Measurements from ENCODE around the gene ACSF3.

ACSF3 gene

GRCh38 chr16:89096768-89097391, 3.2 kb downstream of the ACSF3 start:
- peak; percentile 83 for DNase-seq

GRCh38 chr16:89097392-89097772, 3.7 kb downstream of the ACSF3 start:
- no peak for DNase-seq

DNA sequence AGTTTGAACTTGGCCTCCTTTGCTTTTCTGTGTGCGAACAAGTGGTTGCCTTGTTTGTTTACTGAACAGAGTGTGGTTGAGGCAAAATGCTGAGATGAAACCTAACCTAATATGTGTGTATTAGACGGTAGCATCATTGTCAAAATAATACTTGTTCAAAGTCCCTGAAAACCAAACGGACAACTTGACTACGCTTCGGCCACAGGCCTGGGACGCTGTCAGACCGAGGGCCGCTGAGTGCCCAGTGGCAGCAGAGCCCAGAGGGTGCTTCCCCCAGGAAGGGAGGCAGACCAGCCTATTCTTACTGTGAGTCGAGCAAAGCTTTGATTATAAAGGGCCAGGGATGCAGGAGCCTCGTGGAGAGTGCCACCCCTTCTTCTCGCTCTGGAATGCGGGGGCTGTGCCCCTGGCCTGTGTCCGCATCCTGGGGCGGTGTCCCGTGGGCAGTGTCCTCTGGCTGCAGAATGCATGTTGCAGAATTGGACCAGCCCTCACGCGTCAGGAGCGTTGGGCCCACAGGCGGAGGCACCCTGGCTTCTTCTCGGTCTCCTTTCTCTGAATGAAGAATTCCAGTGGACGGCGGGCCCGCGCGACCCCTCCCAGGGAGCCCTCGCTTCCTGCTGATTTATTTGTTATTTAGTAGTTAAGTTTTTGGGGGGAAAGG, 5.2 kb downstream of the ACSF3 start:
- no peak for DNase-seq

- no peak for DNase-seq
These were observed 6.3 kb downstream of the ACSF3 start for GRCh38 chr16:89099905-89100304.

DNA sequence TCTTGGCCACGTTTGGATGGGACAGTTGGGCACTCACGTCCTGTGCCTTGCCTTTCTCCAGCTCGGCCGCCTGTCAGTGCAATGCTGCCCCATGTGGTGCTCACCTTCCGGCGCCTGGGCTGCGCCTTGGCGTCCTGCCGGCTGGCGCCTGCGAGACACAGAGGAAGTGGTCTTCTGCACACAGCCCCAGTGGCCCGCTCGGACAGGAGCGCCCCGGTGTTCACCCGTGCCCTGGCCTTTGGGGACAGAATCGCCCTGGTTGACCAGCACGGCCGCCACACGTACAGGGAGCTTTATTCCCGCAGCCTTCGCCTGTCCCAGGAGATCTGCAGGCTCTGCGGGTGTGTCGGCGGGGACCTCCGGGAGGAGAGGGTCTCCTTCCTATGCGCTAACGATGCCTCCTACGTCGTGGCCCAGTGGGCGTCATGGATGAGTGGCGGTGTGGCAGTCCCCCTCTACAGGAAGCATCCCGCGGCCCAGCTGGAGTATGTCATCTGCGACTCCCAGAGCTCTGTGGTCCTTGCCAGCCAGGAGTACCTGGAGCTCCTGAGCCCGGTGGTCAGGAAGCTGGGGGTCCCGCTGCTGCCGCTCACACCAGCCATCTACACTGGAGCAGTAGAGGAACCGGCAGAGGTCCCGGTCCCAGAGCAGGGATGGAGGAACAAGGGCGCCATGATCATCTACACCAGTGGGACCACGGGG, 7.1 kb downstream of the ACSF3 start:
- DNase-seq = no peak

GRCh38 chr16:89101303-89102040, 7.8 kb downstream of the ACSF3 start:
- DNase-seq = no peak

- DNase-seq = no peak
These were observed 8.4 kb downstream of the ACSF3 start for GRCh38 chr16:89102041-89102471.

- DNase-seq = no peak
These were observed 8.9 kb downstream of the ACSF3 start for GRCh38 chr16:89102481-89103073.

DNA sequence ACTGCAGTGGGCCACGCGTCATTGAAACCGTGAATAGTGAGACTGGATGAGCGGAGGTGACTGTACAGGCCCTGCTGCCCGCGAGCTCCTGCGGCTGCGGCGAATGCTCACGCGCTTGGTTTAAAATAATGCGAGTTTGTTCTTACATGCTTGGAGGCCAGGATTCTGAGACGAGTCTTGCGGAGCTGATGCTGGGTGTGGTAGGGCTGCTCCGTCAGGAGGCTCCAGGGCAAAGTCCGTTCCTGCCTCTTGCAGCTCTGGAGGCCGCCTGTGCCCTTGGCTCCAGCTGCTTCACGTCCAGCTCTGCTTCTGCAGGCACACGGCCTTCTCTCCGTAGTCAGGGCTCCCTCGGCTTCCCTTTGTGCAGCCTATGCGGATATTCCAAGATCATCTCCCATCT, 9.5 kb downstream of the ACSF3 start:
- no peak for DNase-seq

GRCh38 chr16:89103781-89104180, 10.1 kb downstream of the ACSF3 start:
- DNase-seq = no peak

GRCh38 chr16:89104303-89104702, 10.7 kb downstream of the ACSF3 start:
- no peak for DNase-seq

- DNase-seq = no peak
These were observed 11.4 kb downstream of the ACSF3 start for GRCh38 chr16:89104930-89105571.

DNA sequence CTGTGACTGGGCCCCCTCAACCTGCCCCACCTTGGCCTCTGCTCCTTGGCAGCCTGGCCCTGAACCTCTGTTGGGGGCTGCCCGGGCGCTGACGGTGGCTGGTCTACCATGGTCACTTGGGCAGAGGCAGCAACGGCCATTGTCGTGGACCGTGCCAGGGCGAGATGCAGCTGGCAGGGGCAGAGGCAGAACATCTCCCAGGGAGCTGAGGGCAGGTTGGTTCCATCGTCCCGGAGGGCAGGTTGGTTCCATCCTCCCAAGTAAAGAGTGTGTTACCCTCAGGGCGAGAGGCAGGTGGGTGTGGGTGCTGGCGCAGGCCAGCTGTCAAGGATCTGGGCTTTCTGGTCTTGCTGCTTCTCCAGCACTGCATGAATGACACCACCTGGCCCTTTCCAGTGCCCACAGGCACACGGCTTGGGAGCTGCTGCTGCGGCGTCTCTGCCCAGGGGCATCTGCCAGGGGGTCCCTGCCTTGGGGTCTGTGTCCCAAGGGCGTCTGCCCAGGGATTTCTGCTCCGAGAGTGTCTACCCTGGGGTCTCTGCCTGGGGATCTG, 12.0 kb downstream of the ACSF3 start:
- no peak for DNase-seq

DNA sequence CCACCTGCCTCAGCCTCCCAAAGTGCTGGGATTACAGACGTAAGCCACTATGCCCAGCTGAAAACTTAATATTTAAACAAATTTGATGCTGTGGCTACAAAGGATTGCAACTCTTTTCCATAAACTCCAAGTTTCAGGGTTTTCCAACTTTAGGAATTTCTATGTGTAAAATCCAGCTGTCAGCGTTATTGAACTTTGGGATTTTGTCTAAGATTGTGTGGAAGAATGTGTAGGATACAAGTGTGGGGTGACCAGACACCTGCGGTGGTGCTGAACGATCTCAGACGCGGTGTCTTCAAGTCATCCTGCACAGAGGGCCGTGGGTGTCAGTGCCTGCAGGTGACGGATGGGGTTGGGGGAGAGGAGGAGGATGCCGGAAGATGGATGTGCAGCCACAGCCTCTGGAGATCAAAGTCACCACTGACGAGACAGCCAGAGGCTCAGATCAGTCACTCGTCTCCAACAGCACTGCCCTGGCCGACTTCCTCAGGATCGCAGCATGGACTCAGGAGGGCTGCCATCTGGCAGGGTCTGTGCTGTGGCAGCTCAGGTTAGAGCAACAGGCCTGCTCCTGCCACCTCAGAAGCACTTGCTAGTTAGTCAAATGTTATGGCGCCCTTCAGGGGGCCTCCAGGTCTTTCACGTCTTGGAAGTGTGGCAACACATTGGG, 13.0 kb downstream of the ACSF3 start:
- no peak for DNase-seq

DNA sequence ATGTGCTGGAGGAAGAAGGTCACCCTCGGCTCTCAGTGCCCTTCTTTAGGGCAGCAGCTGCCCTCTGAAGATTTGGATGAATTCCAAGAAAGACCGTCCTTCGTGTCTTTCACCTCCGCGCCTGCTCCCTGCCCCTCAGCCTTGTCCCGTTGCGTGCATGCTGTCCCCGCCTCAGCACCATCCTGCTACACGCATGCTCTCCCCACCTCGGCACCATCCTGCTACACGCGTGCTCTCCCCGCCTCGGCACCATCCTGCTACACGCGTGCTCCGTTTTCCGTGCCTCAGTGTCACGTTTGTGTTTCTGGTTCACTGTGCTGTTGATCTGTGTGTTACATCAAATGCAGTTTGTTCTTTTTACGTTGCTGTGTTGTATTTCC, 13.5 kb downstream of the ACSF3 start:
- no peak for DNase-seq

DNA sequence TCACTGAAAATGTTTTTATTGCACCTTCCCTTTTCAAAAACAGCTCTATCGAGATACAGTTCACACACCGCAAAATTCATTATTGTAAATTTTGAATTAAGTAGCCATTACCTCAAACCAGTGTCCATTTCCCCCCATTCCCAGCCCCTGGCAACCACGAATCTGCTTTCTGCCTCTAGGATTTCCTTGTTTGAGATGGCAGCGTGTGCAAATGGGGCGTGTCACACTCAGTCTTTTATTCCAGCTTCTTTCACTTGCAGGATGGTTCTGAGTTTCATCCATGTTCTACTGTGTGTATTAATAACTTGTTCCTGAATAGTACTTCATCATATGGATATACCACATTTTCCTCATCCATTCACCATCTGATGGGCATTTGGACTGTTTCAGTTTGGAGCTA, 14.8 kb downstream of the ACSF3 start:
- no peak for DNase-seq

DNA sequence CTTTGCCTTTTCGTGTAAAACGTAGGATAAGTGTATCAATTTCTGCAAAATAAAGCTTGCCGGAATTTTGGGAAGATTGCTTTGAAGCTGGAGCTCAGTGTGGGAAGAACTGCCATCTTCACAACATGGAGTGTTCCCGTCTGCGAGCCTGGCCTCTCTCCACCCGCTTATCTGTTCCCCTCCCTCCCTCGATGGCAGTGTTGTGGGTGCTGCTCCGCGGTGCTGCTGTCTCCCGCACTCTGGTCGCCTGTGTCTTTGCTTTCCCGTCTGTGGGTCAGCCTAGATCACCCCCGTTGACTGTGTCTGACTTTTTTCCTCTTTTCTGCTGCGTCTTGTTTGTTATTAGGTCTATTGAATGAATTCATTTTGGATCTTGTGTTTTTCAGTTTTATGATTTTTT, 17.0 kb downstream of the ACSF3 start:
- no peak for DNase-seq

DNA sequence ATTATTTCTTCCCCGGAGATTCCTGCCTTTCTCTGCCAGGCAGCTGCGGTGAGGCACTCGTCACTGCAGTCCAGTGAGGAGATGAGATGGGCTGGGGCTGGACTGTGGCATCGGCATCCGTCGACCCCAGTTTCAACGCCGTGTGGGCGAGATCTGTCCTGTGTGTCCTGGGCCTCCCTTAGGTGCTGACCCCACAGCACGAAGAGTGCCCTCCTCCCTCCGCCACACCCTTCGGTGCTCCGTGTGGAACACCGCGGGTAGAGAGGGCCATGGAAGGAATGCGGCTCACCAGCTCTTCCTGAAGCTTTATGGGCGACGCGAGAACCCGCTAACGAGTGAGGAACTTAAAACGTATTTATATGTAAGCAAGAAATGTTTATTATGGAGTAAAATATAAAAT, 17.6 kb downstream of the ACSF3 start:
- no peak for DNase-seq

DNA sequence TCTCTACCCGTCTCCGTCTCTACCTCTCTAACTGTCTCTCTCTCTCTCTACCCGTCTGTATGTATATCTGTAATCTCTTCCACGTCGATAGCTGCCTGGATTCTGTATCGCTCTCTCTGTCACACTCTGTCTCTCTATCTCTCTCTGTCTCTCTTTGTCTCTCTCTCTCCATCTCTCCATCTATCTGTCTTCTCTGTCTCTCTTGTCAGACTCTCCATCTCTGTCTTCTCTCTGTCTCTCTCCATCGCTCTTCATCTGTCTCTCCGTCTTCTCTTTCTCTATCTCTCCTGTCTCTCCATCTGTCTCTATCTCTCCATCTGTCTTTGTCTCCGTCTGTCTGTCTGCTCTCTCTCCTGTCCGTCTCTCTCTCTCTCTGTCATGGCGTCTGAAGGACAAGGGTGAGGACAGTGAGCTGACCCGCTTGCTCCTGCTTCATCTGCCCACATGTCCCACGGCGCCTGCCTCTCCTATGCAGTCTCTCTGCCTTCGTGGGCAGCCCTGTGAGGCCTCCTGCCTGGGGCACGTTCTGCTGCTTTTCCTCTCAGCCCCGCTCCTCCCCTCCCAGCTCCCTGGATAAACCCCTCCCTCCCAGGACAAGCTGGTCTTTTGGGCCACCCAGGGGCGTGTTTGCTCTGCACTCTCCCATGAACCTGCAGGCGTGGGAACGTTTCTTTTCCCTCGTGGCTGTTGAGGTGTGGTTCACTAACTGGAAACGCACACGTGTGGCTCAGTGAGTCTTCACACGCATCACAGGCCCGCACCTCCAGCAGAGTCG, 18.9 kb downstream of the ACSF3 start:
- no peak for DNase-seq

GRCh38 chr16:89113152-89113547, 19.5 kb downstream of the ACSF3 start:
- DNase-seq = no peak

DNA sequence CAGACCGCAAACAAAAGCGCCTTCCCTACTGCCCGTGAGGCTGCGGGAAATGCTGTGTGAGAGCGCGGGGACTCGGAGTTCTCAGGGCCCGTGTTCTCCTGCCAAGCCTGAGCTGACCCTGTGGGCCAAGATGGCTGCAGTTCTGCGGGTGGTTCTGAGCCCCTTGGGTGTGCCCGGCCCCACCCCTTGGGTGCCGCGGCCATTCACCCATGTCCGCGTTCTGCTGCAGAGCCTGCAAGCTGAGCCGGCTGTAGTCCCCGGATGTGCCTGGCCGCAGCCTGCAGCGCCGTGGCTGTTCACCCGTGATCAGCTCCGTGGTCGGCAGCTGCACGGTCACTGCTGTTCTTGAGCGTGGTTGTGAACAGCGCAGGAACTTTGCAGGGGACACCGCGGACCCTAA, 20.0 kb downstream of the ACSF3 start:
- DNase-seq = peak; percentile 13
